ENCODE data around the gene BTLA.
"Not testable (repeated sequence)": the region's sequence is repeated elsewhere in the genome, so short reads cannot be mapped to it uniquely, and the experiment has no call there.

The BTLA gene

GRCh38 chr3:112456147-112456546 lies 43.1 kb downstream of the BTLA start:
- Mint-ChIP-seq H3K9me3 (peaks cover 6 to 10% of the 10 kb centered on the region in 2 donors), H3K36me3 (peaks cover 33 to 66% of the 10 kb centered on the region in 2 donors), H3K4me3 (no peak overlapping the region), H3K4me1 (peaks cover 39 to 74% of the 10 kb centered on the region in 2 donors), H3K27ac (peak overlapping the region; percentile 69), H3K27me3 (no peaks in the 10 kb centered on the region)
- ATAC-seq (replicated peaks) (no peak), DNase-seq (no peak)

- Mint-ChIP-seq H3K4me3 (no peak overlapping the region), H3K4me1 (peaks cover 20 to 58% of the 10 kb centered on the region in 2 donors), H3K27ac (no peak overlapping the region), H3K9me3 (peaks cover 4% of the 10 kb centered on the region in 2 donors), H3K27me3 (no peaks in the 10 kb centered on the region), H3K36me3 (peaks cover 14 to 46% of the 10 kb centered on the region in 2 donors)
- ATAC-seq (replicated peaks) (no peak), DNase-seq (no peak)
Measured at GRCh38 chr3:112448939-112449338, 50.3 kb downstream of the BTLA start.

DNA sequence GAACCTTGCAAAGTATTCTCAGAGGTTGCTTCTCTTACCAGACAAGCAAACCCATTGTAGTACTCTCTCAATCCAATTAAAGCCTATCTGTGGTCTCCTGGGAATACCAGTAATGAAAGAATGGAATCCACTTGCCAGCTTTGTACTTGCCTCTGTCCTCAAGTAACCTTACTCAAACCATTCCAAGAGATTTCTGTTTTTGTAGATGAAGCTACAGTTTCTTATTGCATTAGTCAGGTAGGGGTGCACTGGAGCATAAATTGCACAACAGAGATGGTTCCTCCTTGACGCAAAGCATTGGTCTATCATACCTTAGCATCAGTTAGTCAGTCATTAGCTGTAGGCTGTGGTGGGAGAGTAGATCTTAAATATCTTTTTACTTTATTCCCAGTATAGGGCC lies 52.9 kb downstream of the BTLA start:
- H3K9me3 Mint-ChIP-seq, result peaks cover 3 to 4% of the 10 kb centered on the region in 2 donors
- peak; percentile 60 to 68 for ATAC-seq (replicated peaks)
- H3K4me1 Mint-ChIP-seq, result peaks cover 20 to 48% of the 10 kb centered on the region in 2 donors
- no peak overlapping the region for H3K27ac Mint-ChIP-seq
- DNase-seq, result no peak
- no peaks in the 10 kb centered on the region for H3K27me3 Mint-ChIP-seq
- peaks cover 4 to 40% of the 10 kb centered on the region in 2 donors for H3K36me3 Mint-ChIP-seq
- H3K4me3 Mint-ChIP-seq, result no peak overlapping the region

DNA sequence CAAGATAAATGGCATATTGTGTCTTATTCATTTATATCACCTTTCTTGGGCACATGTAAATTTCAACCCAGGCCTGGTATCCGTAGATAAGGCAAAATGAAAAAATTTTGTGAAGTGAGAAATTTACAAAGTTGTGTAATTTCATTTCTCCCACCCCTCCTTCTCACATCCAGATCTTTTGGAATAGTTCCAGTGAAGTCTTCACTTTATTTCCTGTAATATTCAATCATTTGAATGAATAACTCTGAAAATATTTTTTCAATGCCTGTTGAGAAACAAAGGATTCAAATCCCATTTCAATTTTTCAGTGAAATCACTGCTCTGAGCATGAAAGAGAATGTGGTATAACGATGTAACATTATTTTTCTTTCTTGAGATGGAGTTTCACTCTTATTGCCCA lies 53.4 kb downstream of the BTLA start:
- Mint-ChIP-seq H3K4me3 (no peak overlapping the region), H3K27ac (no peak overlapping the region), H3K9me3 (peaks cover 4 to 5% of the 10 kb centered on the region in 2 donors), H3K27me3 (no peaks in the 10 kb centered on the region), H3K36me3 (peaks cover 1 to 38% of the 10 kb centered on the region in 2 donors), H3K4me1 (peaks cover 20 to 53% of the 10 kb centered on the region in 2 donors)
- ATAC-seq (replicated peaks), result no peak
- DNase-seq, result no peak

GRCh38 chr3:112437146-112438022 lies 61.9 kb downstream of the BTLA start:
- Mint-ChIP-seq H3K4me1 (peaks cover 33 to 73% of the 10 kb centered on the region in 2 donors), H3K27ac (peak overlapping the region; percentile 63), H3K4me3 (no peak overlapping the region), H3K36me3 (peaks cover 39 to 76% of the 10 kb centered on the region in 2 donors), H3K27me3 (no peaks in the 10 kb centered on the region), H3K9me3 (peaks cover 24 to 34% of the 10 kb centered on the region in 2 donors)
- DNase-seq, result no peak
- peak; percentile 84 to 86 for ATAC-seq (replicated peaks)

DNA sequence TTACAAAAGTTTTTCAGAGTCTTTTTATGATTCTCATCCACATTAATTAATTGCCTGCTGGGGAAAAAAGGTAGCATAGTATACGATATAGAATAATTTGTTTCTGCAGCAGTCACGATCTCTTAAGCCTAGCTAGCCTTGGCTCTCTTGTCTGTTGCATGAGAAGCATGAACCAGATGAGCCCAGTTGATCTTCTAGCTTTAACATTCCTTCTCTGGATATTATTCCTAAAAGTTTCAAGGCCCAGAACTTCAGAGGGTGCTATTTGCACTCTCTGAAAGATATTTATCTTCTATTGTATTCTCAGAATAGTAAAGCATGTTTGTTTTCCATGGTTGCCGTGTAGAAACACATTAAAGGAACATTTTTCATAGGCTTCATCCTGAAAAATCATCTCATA lies 69.3 kb downstream of the BTLA start:
- no peaks in the 10 kb centered on the region for H3K27me3 Mint-ChIP-seq
- H3K4me1 Mint-ChIP-seq, result peaks cover 34 to 45% of the 10 kb centered on the region in 2 donors
- H3K27ac Mint-ChIP-seq, result peak overlapping the region; percentile 25
- peaks cover 25 to 48% of the 10 kb centered on the region in 2 donors for H3K36me3 Mint-ChIP-seq
- H3K9me3 Mint-ChIP-seq, result peaks cover 9 to 14% of the 10 kb centered on the region in 2 donors
- no peak for DNase-seq
- H3K4me3 Mint-ChIP-seq, result no peak overlapping the region
- no peak for ATAC-seq (replicated peaks)

GRCh38 chr3:112427123-112427522 lies 72.1 kb downstream of the BTLA start:
- H3K36me3 Mint-ChIP-seq, result peaks cover 24 to 38% of the 10 kb centered on the region in 2 donors
- H3K4me3 Mint-ChIP-seq, result no peak overlapping the region
- ATAC-seq (replicated peaks) (no peak), DNase-seq (no peak)
- H3K27me3 Mint-ChIP-seq, result no peaks in the 10 kb centered on the region
- H3K27ac Mint-ChIP-seq, result no peak overlapping the region
- H3K4me1 Mint-ChIP-seq, result peaks cover 32 to 43% of the 10 kb centered on the region in 2 donors
- peaks cover 7% of the 10 kb centered on the region in 2 donors for H3K9me3 Mint-ChIP-seq

DNA sequence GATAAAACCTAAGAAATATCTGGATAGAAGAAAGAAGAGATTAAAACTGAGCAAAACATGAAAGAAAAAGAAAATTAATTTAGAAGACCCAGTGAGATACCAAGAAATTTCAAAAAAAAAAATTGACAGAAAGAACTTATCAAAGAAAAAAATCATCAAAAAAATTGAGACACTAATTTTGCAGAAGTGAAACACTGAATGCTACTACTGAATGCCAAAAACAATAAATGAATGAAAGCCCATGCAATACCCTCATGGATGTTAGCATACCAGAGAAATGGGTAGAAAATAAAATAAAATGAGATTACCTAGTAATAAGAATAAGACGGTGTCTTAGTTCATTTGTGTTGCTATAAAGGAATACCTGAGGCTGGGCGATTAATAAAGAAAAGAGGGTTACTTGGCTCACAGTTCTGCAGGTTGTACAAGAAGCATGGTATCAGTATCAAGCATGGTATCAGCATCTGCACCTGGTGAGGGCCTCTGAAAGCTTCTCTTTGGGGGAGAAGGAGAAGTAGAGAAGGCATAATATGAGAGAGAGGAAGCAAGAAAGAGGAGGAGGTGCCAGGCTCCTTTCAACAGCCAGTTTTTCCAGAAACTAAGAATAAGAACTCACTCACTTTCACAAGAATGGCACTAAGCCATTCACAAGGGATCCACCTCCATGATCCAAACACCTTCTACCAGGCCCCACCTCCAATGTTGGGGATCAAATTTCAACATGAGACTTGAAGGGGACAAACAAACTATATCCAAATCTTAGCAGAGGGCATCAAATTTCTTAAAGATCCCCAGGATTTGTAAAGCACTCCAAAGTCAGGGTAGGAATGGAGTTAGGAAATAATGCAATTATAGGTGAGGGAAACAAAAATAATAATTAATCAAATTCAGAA lies 73.2 kb downstream of the BTLA start:
- H3K4me3 Mint-ChIP-seq, result peak overlapping the region in 1 of 2 donors; percentile 18
- ATAC-seq (replicated peaks) (peak; percentile 87 to 88), DNase-seq (no peak)
- peak overlapping the region; percentile 80 for H3K27ac Mint-ChIP-seq
- peaks cover 23 to 38% of the 10 kb centered on the region in 2 donors for H3K36me3 Mint-ChIP-seq
- peaks cover 2 to 3% of the 10 kb centered on the region in 2 donors for H3K9me3 Mint-ChIP-seq
- no peaks in the 10 kb centered on the region for H3K27me3 Mint-ChIP-seq
- peaks cover 27 to 48% of the 10 kb centered on the region in 2 donors for H3K4me1 Mint-ChIP-seq

DNA sequence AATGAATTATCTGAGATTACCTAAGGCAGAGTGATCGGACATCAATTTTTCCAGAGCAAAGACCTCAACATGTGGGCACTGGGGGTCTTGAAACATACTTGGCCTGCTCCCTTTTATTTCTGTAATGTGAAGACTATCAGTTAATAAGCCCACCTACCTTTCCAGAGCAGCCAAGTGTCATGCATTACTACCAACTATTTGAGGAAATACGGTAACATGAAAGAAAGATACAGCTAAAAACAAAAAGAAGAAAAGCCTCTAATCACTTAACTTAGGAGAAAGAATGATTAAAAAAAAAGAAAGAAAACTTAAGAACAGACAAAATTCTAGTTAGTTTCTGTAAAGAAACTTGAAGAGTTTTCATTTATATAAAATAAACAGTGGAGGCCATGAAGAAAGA lies 73.9 kb downstream of the BTLA start:
- ATAC-seq (replicated peaks) (no peak), DNase-seq (no peak)
- Mint-ChIP-seq H3K4me3 (no peak overlapping the region), H3K9me3 (no peaks in the 10 kb centered on the region), H3K27me3 (no peaks in the 10 kb centered on the region), H3K27ac (peak overlapping the region; percentile 81), H3K4me1 (peaks cover 25 to 42% of the 10 kb centered on the region in 2 donors), H3K36me3 (peaks cover 22 to 39% of the 10 kb centered on the region in 2 donors)

GRCh38 chr3:112424394-112424793 lies 74.9 kb downstream of the BTLA start:
- Mint-ChIP-seq H3K36me3 (peaks cover 22 to 39% of the 10 kb centered on the region in 2 donors), H3K4me3 (no peak overlapping the region), H3K27me3 (no peaks in the 10 kb centered on the region), H3K4me1 (peaks cover 21 to 32% of the 10 kb centered on the region in 2 donors), H3K9me3 (no peaks in the 10 kb centered on the region), H3K27ac (peak overlapping the region; percentile 17)
- DNase-seq (no peak), ATAC-seq (replicated peaks) (no peak)

GRCh38 chr3:112422921-112423320 lies 76.4 kb downstream of the BTLA start:
- not testable (repeated sequence) for H3K9me3 Mint-ChIP-seq; DNase-seq; ATAC-seq (replicated peaks); H3K4me3 Mint-ChIP-seq; H3K27me3 Mint-ChIP-seq; H3K27ac Mint-ChIP-seq
- Mint-ChIP-seq H3K36me3 (peaks cover 24 to 41% of the 10 kb centered on the region in 2 donors), H3K4me1 (peaks cover 18 to 32% of the 10 kb centered on the region in 2 donors)

DNA sequence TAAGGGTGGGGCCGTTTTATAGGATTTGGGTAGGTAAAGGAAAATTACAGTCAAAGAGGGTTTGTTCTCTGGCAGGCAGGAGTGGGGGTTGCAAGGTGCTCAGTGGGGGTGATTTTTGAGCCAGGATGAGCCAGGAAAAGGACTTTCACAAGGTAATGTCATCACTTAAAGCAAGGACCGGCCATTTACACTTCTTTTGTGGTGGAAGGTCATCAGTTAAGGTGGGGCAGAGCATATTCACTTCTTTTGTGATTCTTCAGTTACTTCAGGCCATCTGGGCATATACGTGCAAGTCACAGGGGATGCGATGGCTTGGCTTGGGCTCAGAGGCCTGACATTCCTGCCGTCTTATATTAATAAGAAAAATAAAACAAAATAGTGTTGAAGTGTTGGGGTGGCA lies 80.7 kb downstream of the BTLA start:
- not testable (repeated sequence) for H3K27me3 Mint-ChIP-seq; H3K9me3 Mint-ChIP-seq; H3K27ac Mint-ChIP-seq; ATAC-seq (replicated peaks); H3K4me3 Mint-ChIP-seq; DNase-seq
- H3K36me3 Mint-ChIP-seq, result peaks cover 28 to 42% of the 10 kb centered on the region in 2 donors
- peaks cover 11 to 20% of the 10 kb centered on the region in 2 donors for H3K4me1 Mint-ChIP-seq

GRCh38 chr3:112417696-112418318 lies 81.5 kb downstream of the BTLA start:
- H3K27ac Mint-ChIP-seq, result no peak overlapping the region

More at GRCh38 chr3:112417696-112418318, 81.5 kb downstream of the BTLA start:
- Mint-ChIP-seq H3K9me3 (peaks cover 0 to 10% of the 10 kb centered on the region in 2 donors), H3K27me3 (no peaks in the 10 kb centered on the region), H3K4me1 (peaks cover 17 to 27% of the 10 kb centered on the region in 2 donors), H3K4me3 (no peak overlapping the region), H3K36me3 (peaks cover 26 to 42% of the 10 kb centered on the region in 2 donors)
- ATAC-seq (replicated peaks) (no peak), DNase-seq (no peak)
